SJCRH30 (cell line): ENCODE measurements around the gene GLDC. TPM values are rescaled to one million over a fixed set of nuclear protein-coding genes. Genes with fewer than 3 reads are reported as not detected.
"Not testable (repeated sequence)": the region's sequence is repeated elsewhere in the genome, so short reads cannot be mapped to it uniquely, and the experiment has no call there.

Experiments
- DNase-seq, 2 experiments: peaks; one replicate each; pipeline ENCODE4 v3.0.0-alpha.2; 2015 to 2020
- H3K27ac ChIP-seq: fragments of 250-450 bp; sonication (Bioruptor Pico); 2 replicates; pipeline ENCODE4 v1.5.1; 2020; ENCODE audit warnings: mild to moderate bottlenecking, moderate library complexity
- H3K27me3 ChIP-seq: fragments of 250-450 bp; sonication (Bioruptor Pico); 2 replicates; pipeline ENCODE4 v1.5.1; 2020; ENCODE audit warnings: mild to moderate bottlenecking, moderate library complexity
- H3K36me3 ChIP-seq: fragments of 250-450 bp; sonication (Bioruptor Pico); 2 replicates; pipeline ENCODE4 v1.5.1; 2020; ENCODE audit warnings: mild to moderate bottlenecking, moderate library complexity
- H3K4me1 ChIP-seq: fragments of 250-450 bp; sonication (Bioruptor Pico); 2 replicates; pipeline ENCODE4 v1.5.1; 2020; ENCODE audit warnings: mild to moderate bottlenecking, moderate library complexity
- H3K4me3 ChIP-seq: fragments of 250-450 bp; sonication (Bioruptor Pico); 2 replicates; pipeline ENCODE4 v1.5.1; 2020; ENCODE audit warnings: mild to moderate bottlenecking, moderate library complexity
- H3K9me3 ChIP-seq: fragments of 250-450 bp; sonication (Bioruptor Pico); replicated peaks from 2 replicates; pipeline ENCODE4 v1.5.1; 2020; ENCODE audit warnings: mild to moderate bottlenecking, moderate library complexity
- total RNA-seq: library from RNA; depleted of rRNA; stranded (reverse); fragments of >200 nt; shearing (Covaris generic); gene quantifications from 2 replicates; pipeline ENCODE4 v1.2.3, GENCODE V29; 2014

GLDC gene
- total RNA-seq, 1 experiment from 2014 or later, result not detected

DNA sequence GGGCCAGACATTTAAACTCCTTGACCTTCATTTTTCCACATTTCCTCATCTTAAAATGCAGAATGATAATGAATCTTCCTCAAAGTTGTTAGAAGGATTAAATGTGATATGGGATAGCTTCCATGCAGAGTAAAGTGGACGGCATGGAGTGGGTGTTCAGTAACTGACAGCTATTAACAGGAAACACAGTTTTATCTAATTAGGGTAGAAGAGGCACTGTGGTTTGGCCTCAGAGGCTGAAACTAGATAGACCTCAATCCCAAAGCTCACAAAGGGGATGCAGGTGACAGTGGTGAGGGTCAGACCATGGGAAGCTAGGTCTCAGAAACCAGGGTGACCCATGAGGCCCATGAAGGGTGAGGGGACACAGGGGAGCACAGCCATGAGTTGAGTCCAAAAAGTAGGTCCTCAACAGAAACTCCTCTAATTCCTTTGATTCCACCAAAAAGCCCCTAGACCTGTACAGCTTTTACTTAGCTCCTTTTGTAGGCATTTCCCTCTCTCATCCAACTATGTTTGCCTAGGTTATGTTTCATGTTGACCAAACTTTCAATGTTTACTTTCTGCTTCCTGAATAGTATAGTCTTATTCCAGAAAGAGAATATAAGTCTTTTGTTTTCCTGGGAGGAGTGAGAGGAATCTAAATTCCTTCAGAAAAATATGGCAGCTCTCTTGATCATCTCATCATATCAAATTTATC, 27.9 kb upstream of the GLDC start:
- no peaks in the 10 kb centered on the region for H3K9me3 ChIP-seq
- no peak overlapping the region for H3K27ac ChIP-seq
- H3K36me3 ChIP-seq, result no peaks in the 10 kb centered on the region
- no peaks in the 10 kb centered on the region for H3K4me1 ChIP-seq
- H3K4me3 ChIP-seq, result no peak overlapping the region
- no peaks in the 10 kb centered on the region for H3K27me3 ChIP-seq
- DNase-seq, result no peak

DNA sequence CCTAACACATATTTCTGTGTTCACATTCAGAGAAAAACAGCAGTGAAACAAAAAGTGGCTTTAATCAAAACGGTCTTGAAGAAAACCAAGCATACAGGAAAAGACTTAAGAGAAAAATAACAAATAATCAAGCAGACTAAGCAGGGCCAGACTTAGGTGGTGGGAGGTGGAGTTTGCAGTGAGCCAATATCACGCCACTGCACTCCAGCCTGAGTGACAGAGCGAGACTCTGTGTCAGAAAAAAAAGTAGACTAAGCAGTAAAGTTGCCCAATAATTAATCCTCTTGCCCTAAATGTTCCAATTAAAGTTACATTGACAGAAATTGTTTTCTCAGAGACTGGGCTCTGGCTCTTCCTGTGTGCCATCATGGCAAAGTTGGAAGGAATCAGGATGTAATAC, 26.6 kb upstream of the GLDC start:
- no peaks in the 10 kb centered on the region for H3K27me3 ChIP-seq

DNA sequence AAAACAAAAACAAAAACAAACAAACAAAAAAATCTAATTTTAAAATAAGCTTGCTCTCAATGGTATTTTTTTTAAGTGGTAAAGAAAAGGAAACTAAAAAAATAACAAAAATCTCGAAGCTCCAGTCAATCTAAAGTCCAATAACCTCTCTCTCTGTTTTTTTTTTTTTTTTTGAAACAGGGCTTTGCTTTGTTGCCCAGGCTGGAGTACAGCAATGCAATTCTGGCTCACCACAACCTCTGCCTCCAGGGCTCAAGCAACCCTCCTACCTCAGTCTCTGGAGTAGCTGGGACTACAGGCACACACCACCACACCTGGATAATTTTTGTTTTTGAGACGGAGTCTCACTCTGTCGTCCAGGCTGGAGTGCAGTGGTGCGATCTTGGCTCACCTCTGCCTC, 25.9 kb upstream of the GLDC start:
- Histone ChIP-seq H3K4me3 (no peak overlapping the region), H3K36me3 (no peaks in the 10 kb centered on the region), H3K4me1 (no peaks in the 10 kb centered on the region), H3K9me3 (no peaks in the 10 kb centered on the region), H3K27ac (no peak overlapping the region), H3K27me3 (no peaks in the 10 kb centered on the region)
- DNase-seq, result no peak

More for the DNA sequence above, 26.6 kb upstream of the GLDC start:
- Histone ChIP-seq H3K27ac (no peak overlapping the region), H3K36me3 (no peaks in the 10 kb centered on the region), H3K4me3 (no peak overlapping the region), H3K9me3 (no peaks in the 10 kb centered on the region), H3K4me1 (no peaks in the 10 kb centered on the region)
- DNase-seq, result no peak

DNA sequence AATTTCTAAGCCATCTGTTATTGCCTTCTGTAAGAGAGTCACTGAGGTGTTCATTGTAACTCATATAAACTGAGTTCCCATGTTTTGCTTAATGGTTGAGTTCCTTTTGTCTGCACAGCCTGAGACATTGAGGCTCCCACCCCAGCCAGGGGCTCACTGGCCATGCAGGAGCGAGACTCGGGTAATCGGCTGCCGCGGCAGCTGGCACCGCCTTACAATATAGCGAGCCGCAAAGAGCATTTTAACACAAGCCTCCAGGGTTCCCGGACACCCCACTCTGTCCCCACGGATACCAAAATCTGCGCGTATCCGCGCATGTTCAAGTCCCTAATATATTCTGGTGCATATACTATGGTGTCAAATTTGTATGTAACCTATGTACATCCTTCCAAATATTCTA, 24.4 kb upstream of the GLDC start:
- Histone ChIP-seq H3K36me3 (no peaks in the 10 kb centered on the region), H3K4me3 (no peak overlapping the region), H3K9me3 (no peaks in the 10 kb centered on the region), H3K27ac (no peak overlapping the region), H3K4me1 (no peaks in the 10 kb centered on the region), H3K27me3 (no peaks in the 10 kb centered on the region)
- DNase-seq, result no peak

DNA sequence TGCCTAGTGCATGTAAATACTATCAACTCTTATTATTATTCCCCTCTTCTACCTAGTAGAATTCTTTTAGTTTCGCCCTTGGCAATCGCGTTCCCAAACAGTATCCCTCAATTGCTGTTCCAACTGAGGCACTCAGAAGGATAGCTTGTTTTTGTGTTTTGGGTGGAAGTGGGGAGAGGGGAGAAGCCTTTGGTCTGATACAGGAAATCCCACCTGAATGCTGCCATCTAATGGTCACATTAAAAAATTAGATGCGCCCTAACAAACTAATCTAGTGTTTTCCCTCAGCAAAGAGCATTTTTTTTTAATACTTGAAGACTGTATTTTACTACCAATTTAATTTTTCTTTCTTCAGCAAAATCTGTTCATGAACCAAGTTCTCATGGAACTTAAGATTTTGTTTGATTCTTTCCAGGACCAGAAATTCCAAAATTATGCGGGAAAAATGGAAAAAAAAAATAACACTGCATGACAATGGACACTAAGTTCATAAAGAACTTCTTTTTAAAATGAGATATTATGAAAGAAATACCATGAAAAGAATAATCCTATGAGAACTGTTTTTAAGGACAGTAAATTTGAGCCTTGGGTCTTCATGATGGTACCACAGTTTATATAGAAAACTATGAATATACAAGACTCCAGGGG, 22.2 kb upstream of the GLDC start:
- no peaks in the 10 kb centered on the region for H3K36me3 ChIP-seq
- H3K4me1 ChIP-seq, result no peaks in the 10 kb centered on the region
- H3K27ac ChIP-seq, result no peak overlapping the region
- no peaks in the 10 kb centered on the region for H3K27me3 ChIP-seq
- DNase-seq, result peak; percentile 12 to 49
- no peaks in the 10 kb centered on the region for H3K9me3 ChIP-seq
- no peak overlapping the region for H3K4me3 ChIP-seq

DNA sequence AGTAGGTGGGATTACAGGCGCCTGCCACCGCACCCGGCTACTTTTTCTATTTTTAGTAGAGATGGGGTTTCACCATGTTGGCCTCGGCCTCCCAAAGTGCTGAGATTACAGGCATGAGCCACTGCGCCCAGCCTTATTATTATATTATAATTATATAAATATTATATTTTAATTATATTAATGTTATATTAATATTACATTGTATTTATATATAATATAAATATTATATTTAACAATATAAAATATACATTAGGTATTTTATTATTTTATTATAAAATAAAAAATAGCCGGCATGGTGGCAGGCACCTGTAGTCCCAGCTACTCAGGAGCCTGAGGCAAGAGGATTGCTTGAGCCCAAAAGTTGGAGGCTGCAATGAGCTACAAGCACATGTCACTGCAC, 21.6 kb upstream of the GLDC start:
- no peak overlapping the region for H3K4me3 ChIP-seq
- DNase-seq, result no peak

DNA sequence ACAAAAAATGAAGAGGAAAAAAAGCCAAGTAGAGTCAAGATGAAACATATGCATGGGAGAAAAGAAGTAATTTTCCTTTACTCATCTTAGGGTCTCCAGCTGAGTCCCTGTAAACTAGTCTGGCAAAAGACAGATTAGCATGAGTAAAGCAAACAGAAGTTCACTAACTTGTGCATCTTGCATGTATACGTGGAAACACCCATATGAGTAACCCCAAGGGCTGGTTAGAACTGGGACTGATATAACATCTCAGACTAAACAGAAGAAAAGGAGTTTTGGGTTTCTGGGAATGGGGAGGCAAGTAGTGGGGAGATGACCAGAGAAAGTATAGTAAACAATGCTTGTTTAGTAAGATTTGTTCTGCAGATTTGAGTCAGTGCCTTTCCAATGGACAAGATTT, 20.1 kb upstream of the GLDC start:
- no peak for DNase-seq
- no peaks in the 10 kb centered on the region for H3K9me3 ChIP-seq
- H3K27me3 ChIP-seq, result no peaks in the 10 kb centered on the region

More for the DNA sequence above, 21.6 kb upstream of the GLDC start:
- no peaks in the 10 kb centered on the region for H3K9me3 ChIP-seq
- no peaks in the 10 kb centered on the region for H3K4me1 ChIP-seq
- no peaks in the 10 kb centered on the region for H3K27me3 ChIP-seq
- no peaks in the 10 kb centered on the region for H3K36me3 ChIP-seq
- no peak overlapping the region for H3K27ac ChIP-seq

DNA sequence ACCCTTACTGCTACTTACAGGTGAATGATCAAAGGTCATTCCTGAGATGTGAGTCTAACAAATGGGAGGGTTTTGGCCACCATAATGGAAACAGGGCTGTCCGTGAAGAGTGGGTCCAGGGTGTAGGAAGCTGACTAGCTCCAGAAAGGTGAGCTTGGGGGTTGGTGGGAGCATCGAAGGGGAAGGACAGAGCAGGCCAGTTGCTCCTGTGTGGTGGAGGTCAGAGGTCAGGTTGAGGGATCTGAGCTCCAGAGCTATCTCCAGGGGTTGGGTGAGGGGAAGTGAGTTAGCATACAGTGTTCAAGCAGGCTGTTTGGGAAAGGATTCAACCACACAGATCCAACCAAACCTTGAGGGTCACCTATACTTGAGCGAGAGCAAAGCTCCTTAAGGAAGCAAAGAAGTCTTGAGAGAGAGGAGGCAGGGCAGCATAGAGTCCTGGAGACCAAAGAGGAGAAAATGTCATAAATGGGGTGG, 18.7 kb upstream of the GLDC start:
- H3K4me1 ChIP-seq, result no peaks in the 10 kb centered on the region
- H3K4me3 ChIP-seq, result no peak overlapping the region
- H3K9me3 ChIP-seq, result no peaks in the 10 kb centered on the region
- H3K27me3 ChIP-seq, result no peaks in the 10 kb centered on the region
- no peak for DNase-seq
- H3K27ac ChIP-seq, result no peak overlapping the region
- H3K36me3 ChIP-seq, result no peaks in the 10 kb centered on the region

More for the DNA sequence above, 20.1 kb upstream of the GLDC start:
- no peak overlapping the region for H3K27ac ChIP-seq
- no peak overlapping the region for H3K4me3 ChIP-seq
- no peaks in the 10 kb centered on the region for H3K36me3 ChIP-seq
- no peaks in the 10 kb centered on the region for H3K4me1 ChIP-seq

DNA sequence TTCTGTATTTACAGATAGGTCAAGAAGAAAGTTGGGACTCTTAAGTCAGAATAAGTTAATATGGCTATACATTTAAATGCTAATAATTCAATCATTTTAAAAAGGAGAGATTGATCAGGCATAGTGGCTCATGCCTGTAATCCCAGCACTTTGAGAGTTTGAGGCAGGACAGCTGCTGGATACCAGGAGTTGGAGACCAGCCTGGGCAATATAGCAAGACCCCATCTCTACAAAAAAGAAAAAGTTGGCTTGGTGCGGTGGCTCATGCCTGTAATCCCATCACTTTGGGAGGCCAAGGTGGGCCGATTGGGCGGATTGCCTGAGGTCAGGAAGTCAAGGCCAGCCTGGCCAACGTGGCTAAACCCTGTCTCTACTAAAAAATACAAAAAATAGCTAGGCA, 15.0 kb upstream of the GLDC start:
- H3K27ac ChIP-seq, result no peak overlapping the region
- no peaks in the 10 kb centered on the region for H3K4me1 ChIP-seq
- H3K36me3 ChIP-seq, result no peaks in the 10 kb centered on the region
- no peak overlapping the region for H3K4me3 ChIP-seq
- H3K27me3 ChIP-seq, result no peaks in the 10 kb centered on the region
- H3K9me3 ChIP-seq, result no peaks in the 10 kb centered on the region
- DNase-seq, result no peak

DNA sequence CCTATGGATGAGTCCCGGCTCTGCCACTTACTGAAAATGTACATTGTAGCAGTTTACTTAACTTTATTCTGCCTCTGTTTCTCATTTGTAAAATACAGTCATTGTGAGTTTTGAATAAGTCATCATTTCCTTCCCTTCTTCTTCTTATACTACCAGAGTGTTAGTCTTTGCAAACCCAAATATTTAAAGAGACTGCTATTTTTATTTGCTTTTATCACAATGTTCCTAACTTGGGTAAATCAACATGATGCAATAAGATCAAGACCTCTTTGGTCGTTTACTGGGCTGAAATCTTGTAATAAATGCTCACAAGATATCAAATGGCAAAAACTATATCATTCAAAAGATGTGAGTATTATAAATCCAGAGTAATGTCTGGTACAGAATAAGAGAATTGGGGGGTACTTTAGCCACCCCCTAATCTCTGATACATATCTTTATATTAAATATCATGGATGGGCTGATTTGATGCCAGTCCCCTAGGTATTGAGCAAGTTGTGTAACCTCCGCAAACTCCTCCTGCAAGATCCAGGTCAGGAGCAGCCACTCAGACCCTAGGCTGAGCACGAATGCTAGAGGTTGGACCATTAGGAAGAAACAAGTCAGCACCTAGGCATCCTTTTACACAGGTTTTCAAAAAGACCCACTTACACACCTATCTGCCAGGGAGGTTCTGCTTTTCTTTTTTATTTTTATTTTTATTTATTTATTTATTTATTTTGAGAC, 13.3 kb upstream of the GLDC start:
- H3K4me1 ChIP-seq, result no peaks in the 10 kb centered on the region
- H3K4me3 ChIP-seq, result no peak overlapping the region
- H3K27ac ChIP-seq, result no peak overlapping the region
- no peaks in the 10 kb centered on the region for H3K36me3 ChIP-seq
- H3K27me3 ChIP-seq, result no peaks in the 10 kb centered on the region
- no peaks in the 10 kb centered on the region for H3K9me3 ChIP-seq
- no peak for DNase-seq

DNA sequence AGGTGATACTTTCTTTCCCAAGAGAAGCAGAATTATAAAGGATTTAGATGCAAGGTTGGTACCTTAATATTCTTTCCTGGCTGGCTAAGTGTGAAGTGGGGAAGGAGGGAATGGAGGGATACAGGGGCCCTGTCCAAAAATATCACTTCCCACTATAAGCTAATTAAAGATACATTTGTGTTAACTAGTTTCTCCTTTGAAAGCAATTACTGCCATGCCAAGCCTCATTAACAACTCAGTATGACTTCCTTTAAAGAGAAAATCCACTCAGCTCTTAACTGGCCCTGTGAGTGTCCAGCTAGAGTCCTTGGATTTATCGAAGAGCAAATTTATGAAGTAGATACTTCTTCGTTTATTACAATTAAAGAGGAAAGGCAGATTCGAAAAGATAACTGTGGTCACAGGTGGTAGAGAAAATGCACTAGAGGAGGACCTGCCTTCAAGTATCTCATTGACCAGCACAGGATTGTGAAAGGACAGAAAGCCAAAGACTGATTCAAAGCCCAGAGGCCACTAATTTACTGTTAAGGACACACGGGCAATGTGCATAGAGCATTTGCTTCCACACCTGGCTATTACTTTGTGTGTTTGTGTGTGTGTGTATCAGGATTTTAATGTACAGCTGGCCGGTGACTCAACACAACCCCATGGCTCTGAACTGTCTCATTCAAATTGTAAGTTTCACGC, 11.2 kb upstream of the GLDC start:
- Histone ChIP-seq H3K4me3 (no peak overlapping the region), H3K27ac (no peak overlapping the region), H3K4me1 (no peaks in the 10 kb centered on the region), H3K9me3 (no peaks in the 10 kb centered on the region), H3K27me3 (no peaks in the 10 kb centered on the region), H3K36me3 (no peaks in the 10 kb centered on the region)
- DNase-seq, result no peak

DNA sequence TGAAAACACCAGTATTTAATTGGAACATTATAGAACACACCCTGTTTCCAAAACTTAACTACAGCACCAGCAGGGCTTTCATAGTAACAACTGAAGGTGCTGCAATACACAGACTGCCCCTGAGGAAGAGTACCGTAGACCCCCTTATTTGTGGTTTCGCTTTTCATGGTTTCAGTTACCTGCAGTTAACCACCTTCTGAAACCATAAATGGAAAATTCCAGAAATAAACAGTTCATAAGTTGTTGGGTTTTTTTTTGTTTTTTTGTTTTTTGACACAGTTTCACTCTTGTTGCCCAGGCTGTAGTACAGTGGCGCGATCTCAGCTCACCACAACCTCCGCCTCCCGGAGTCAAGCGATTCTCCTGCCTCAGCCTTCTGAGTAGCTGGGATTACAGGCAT, 9.5 kb upstream of the GLDC start:
- Histone ChIP-seq H3K4me1 (no peaks in the 10 kb centered on the region), H3K4me3 (no peak overlapping the region), H3K27me3 (no peaks in the 10 kb centered on the region), H3K36me3 (no peaks in the 10 kb centered on the region), H3K9me3 (no peaks in the 10 kb centered on the region), H3K27ac (no peak overlapping the region)
- DNase-seq, result no peak

DNA sequence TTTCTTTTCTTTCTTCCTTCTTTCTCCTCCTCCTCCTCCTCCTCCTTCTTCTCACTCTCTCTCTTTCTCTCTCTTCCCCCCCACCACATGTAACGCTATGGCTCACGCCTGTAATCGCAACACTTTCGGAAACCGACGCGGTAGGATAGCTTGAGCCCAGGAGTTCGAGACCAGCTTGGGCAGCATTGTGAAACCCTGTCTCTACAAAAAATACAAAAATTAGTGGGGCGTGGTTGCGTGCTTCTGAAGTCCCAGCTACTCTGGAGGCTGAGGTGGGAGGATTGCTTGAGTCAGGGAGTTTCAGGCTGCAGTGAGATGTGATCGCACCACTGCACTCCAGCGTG, 736 bp upstream of the GLDC start:
- H3K27ac ChIP-seq, result no peak overlapping the region
- DNase-seq, result no peak

DNA sequence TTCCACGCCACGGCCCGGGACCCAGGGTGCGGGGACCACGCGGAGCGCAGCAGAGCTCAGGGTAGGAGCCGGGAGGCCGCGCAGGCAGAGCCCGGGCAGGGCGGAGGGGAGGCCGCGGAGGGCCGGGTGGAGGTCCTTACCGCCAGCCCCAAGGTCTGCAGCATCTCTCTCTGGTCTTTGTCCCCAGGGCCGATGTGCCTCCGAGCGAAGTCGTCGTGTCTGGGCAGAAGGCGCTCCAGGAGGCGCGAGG, 499 bp downstream of the GLDC start:
- H3K27ac ChIP-seq, H3K27me3 ChIP-seq, H3K9me3 ChIP-seq, DNase-seq, H3K4me3 ChIP-seq, H3K36me3 ChIP-seq, H3K4me1 ChIP-seq: not testable (repeated sequence)

More for the DNA sequence above, 736 bp upstream of the GLDC start:
- Histone ChIP-seq H3K4me3 (no peak overlapping the region), H3K36me3 (no peaks in the 10 kb centered on the region), H3K4me1 (no peaks in the 10 kb centered on the region), H3K9me3 (no peaks in the 10 kb centered on the region), H3K27me3 (no peaks in the 10 kb centered on the region)

DNA sequence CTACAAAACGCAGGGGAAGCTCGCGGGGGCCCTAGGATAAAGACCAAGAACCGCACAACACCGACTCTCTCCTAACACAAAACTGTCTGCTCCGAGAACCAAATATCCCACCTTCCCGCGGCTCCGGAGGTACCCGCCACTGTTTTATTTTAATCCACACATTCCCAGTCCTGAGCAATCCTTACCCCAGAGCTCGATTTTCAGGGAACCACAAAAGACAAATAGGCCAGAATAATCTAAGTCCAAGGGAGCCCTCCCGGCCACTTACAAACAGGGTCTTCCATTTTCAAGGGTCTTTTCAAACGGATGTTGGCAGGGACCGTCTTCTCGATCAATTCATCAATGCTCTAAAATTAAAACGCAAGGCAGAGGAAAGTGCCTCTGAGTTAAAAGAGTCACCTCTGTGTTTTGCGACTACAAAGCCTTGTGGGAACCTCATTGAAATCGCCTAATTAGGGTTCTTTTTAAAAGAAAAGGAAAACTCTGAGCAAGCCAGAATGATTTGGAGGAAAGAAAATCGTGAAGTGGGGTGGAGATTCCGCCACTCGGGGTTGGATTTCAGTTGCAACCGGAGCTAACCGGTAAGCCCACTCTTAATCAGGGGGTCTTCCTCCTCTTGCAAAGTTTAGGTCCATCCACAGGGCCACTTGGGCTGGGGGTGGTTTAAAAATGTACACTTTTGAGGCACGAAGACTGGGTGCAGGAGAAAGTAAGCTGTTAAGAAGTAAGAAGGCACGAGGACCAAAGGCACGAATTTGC, 1.0 kb downstream of the GLDC start:
- Histone ChIP-seq H3K9me3 (no peaks in the 10 kb centered on the region), H3K27ac (no peak overlapping the region), H3K27me3 (no peaks in the 10 kb centered on the region), H3K4me1 (peaks cover 8% of the 10 kb centered on the region), H3K4me3 (no peak overlapping the region), H3K36me3 (no peaks in the 10 kb centered on the region)
- no peak for DNase-seq
